HG02610 (cell line): ENCODE results near the gene MCF2L.
"Not testable (repeated sequence)": the region's sequence is repeated elsewhere in the genome, so short reads cannot be mapped to it uniquely, and the experiment has no call there.

Experiments used
- ATAC-seq: cut with Tn5 transposase; IDR thresholded peaks from one replicate; pipeline ENCODE4 v1.9.1; 2021; ENCODE audit warnings: mild to moderate bottlenecking, moderate library complexity; ENCODE audit not compliant: unreplicated experiment

MCF2L gene

GRCh38 chr13:113046883-113047244 lies 77.8 kb downstream of the MCF2L start:
- ATAC-seq, result no peak

- ATAC-seq, result no peak
These were observed 78.6 kb downstream of the MCF2L start for GRCh38 chr13:113047587-113047986.

GRCh38 chr13:113048766-113049165 lies 79.8 kb downstream of the MCF2L start:
- ATAC-seq, result no peak

GRCh38 chr13:113049521-113049941 lies 80.5 kb downstream of the MCF2L start:
- no peak for ATAC-seq

GRCh38 chr13:113049981-113050380 lies 81.0 kb downstream of the MCF2L start:
- ATAC-seq, result no peak

- ATAC-seq, result no peak
These were observed 81.9 kb downstream of the MCF2L start for GRCh38 chr13:113050734-113051431.

GRCh38 chr13:113051641-113052040 lies 82.6 kb downstream of the MCF2L start:
- ATAC-seq, result no peak

GRCh38 chr13:113052206-113052605 lies 83.2 kb downstream of the MCF2L start:
- no peak for ATAC-seq

GRCh38 chr13:113052971-113053370 lies 84.0 kb downstream of the MCF2L start:
- no peak for ATAC-seq

- ATAC-seq, result no peak
These were observed 84.4 kb downstream of the MCF2L start for GRCh38 chr13:113053376-113053775.

GRCh38 chr13:113053801-113054604 lies 85.0 kb downstream of the MCF2L start:
- ATAC-seq, result no peak

- ATAC-seq, result no peak
These were observed 88.1 kb downstream of the MCF2L start for GRCh38 chr13:113057084-113057483.

- ATAC-seq, result not testable (repeated sequence)
These were observed 88.5 kb downstream of the MCF2L start for GRCh38 chr13:113057559-113057958.

- ATAC-seq, result no peak
These were observed 89.3 kb downstream of the MCF2L start for GRCh38 chr13:113058129-113058987.

GRCh38 chr13:113058988-113059850 lies 90.2 kb downstream of the MCF2L start:
- ATAC-seq, result no peak

- ATAC-seq, result no peak
These were observed 90.9 kb downstream of the MCF2L start for GRCh38 chr13:113059891-113060290.

GRCh38 chr13:113060557-113061270 lies 91.7 kb downstream of the MCF2L start:
- ATAC-seq, result no peak

- ATAC-seq, result no peak
These were observed 92.2 kb downstream of the MCF2L start for GRCh38 chr13:113061271-113061625.

- ATAC-seq, result no peak
These were observed 92.9 kb downstream of the MCF2L start for GRCh38 chr13:113061796-113062425.
